Stimulated activated CD4-positive, alpha-beta T cell treated with anti-CD3 and anti-CD28 coated beads, Interleukin-1b, Interleukin-23, amount 100 ng/mL, for 1 hour (primary cell): ENCODE data around the gene MLLT3.

Experiments
- DNase-seq, 2 donors: peaks; one replicate each; pipeline ENCODE4 v3.0.0-alpha.2; 2020; ENCODE audit warnings: low read depth in 2 of 2

Gene MLLT3

DNA sequence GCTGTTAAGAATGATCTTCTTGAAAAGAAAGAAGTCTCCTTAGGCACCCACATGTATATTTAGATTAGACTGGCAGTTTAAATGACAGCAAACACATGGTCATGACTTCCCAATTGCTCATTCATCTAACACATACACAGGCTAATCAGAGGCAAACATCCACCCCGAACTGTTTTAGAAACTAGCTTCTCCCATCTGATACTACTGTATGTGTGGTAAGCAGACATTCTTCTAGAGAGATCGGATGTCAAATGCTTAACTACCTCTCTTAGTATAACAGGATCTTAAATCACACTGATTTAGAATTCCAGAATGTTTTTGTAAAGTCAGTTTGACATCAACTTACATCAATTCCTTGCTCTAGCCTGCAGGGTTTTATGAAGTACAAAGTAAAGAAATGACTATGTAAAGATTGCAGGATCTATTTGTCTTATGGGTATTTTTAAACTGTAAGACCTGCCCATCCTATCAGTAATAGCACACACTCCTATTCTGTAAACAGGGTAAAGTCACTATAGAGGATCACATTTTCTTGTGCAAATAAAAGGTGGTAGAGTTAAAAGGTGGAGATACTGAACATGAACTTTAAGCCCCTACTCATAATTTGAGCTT, 239.7 kb downstream of the MLLT3 start:
- DNase-seq: no peak

DNA sequence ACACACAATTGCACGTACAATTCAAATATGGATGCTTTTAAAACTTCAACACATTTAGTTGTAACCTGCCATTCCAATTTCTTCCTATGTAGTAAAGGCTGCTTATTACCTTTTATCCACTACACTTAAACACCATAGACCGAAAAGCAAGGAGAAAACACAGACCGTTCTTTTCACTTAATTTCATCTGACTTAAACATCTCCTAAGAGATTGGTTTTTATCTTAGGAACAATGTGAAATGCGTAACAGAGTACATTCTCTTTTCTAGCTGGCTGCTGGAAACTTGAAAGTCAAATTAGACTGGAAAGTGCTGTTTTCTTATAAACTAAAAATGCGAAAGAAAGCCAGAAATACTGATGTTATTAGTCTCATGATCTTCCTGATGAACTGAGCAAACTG, 241.8 kb downstream of the MLLT3 start:
- no peak for DNase-seq

DNA sequence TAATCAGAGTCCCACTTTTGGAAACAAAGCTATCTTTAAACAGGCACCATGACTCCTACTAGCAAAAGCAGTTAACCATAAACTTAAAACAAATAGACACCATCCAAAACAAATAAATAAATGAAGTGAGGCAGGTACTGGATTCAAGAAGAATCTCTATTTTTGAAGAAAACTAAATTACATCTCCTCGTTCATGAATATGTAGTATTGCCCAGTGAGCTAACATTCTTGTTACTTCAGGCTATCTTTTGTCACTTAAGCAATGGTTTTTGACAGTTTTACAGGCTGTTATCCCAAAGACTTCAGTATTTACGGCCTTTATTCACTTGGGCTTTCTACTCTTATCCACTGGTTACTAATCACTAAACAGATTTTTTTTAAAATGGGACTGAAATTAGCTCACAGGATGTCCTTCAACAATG, 242.5 kb downstream of the MLLT3 start:
- no peak for DNase-seq

- no peak for DNase-seq
These were observed 243.4 kb downstream of the MLLT3 start for GRCh38 chr9:20378851-20379250.

DNA sequence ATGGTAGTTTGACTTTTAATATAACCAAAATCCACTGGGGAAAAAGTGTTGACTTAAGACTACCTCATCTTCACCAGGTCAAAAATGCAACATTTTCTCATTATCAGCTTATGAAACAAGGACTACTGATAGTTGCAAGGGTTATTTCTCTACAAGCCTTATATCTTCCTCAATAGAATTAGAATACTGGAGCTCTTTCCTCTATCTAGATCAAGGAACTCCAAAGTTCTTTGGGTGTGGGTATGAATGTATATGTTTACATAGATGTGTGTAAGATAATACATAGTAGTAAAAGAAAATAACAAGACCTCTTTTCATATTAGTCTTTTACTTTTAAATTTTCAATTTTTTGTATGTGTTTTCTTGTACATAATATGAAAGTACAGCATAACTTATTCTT, 244.5 kb downstream of the MLLT3 start:
- no peak for DNase-seq

GRCh38 chr9:20376731-20377375, 245.4 kb downstream of the MLLT3 start:
- no peak for DNase-seq

DNA sequence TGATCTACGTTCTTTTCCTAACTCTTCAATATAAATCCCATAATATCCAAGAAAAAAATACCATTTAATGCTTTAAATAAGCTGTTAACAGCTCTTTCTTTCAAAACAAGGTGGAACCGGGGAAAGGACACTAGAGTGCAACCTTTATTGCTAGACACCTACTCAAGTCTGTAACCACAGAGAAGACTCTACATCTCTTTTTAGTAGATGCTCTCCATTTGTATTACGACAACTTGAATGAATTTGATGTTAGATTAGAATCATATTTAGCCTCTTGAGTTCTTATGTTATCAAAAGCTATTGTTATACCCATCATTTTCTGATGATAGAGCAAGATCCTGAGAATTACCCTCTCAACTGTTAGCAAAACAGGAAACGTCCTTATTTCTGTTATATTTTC, 246.3 kb downstream of the MLLT3 start:
- no peak for DNase-seq

DNA sequence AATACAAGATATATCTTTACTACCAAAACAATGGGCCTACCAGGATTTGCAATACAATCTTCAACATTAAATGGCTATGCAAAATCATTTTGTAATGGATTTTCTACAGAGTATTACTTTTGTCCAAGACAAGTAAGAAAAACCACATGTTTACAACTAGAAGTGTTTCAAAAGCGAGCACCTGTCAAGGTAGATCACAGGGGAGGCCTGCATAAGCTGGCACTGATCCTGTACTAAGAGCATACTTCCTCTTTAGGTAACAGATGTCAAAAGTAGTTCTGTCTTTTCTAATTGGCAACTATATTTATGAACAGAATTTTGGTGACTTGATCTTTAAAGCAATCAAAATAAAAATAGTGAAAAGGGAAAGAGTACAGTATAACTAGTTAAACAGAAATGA, 249.0 kb downstream of the MLLT3 start:
- DNase-seq: no peak

GRCh38 chr9:20369391-20369790, 252.9 kb downstream of the MLLT3 start:
- no peak for DNase-seq

DNA sequence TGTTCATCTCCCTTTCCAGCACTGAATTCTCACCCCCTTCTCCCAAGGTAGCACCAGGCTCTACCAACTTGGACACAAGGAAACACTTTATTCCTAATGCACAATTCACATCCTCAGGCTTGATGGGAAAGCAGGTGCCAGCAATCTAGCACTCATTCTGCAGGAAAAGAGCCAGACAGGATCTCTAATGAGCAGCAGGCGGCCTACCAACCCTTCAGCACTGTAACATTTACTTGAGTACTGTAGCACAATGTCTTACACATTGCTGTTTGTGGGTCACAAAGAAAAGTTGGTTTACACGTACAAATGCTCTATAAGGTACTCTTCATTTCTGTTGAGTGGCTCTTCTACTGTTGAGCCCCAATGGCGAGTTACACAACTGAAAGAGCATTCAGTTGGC, 254.4 kb downstream of the MLLT3 start:
- DNase-seq: no peak

- no peak for DNase-seq
These were observed 257.3 kb downstream of the MLLT3 start for GRCh38 chr9:20364959-20365358.

GRCh38 chr9:20363233-20363632, 259.1 kb downstream of the MLLT3 start:
- no peak for DNase-seq

DNA sequence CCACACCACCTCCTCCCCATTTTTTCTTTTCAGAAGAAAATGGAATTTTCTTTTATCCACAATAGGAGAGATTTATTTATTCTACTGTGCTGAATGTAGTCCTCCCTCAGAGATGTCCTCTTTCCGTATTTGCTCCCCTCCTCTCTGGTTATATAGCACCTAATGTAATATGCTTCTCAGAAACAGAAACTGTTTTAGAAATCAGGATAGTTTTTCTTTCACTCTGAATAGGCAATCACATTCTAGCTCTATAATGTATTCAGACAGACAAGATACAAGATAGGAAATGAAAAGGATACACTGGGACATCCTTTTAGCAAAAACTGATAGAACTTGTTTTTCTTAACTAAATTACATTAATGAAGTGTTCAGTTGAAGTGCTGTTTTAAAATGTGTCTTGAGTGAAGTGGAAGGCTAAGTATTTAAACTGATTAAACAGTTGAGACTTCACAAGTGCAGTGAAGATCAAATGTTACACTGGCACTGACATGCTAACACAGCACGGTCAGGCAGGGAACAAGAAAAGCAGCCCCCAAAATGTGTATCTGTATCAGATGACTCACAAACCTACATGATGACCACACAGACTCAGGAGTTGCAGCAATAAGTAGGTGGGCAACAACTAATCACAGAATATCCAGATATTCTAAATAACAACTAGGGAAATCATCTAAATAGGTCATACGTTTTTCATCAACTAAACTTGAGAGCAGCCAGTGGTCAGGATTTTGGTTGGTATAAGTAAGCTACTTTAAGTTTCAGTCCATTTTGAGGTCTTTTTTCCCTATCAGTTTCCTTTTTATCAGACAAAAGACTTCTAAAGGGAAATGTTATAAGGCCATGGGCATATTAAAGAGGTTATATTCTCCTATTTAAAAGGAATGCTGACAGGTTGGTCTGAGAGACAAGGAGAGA, 260.4 kb downstream of the MLLT3 start:
- DNase-seq: no peak

- DNase-seq: no peak
These were observed 261.1 kb downstream of the MLLT3 start for GRCh38 chr9:20361229-20361628.

GRCh38 chr9:20358207-20358606, 264.1 kb downstream of the MLLT3 start:
- no peak for DNase-seq

DNA sequence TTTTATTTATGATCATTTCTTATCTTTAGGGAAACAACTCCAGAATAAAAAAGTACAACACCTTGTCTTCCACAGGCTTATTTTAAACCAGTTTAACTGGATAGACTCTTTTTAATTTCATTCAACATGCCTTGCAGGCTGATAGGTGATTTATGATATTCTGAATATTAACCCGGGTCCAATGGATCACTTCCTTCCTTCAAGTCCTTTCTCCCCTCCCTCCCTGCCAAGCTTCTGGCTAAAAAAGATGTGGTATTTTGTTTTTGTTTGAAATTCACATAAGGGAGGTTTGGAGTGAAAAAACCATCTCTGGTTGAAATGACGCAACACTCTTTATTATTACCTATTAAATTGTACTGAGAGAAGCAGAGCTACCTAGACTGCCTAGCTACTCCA, 265.3 kb downstream of the MLLT3 start:
- DNase-seq: no peak

- peak; percentile 8 to 16 for DNase-seq
These were observed 265.8 kb downstream of the MLLT3 start for GRCh38 chr9:20356403-20357036.

DNA sequence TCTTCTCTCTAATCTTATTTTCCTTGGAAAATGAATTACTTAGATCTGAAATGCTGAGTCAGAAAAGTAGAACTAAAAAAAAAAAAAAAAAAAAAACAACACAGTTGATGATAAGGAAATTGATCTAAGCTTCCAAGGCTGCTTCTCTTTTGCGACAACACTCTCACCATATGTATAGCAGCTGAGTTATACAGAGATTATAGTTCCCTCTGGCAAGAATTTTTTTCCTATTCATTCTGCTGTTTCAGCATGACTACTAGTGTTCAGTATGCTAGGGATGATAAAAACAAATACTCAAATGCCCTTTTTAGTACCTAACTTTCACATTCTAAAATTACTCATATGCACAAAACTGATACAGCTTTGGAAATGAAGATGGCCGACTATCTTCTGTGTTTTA, 267.3 kb downstream of the MLLT3 start:
- DNase-seq: no peak

- no peak for DNase-seq
These were observed 268.2 kb downstream of the MLLT3 start for GRCh38 chr9:20353931-20354652.

- DNase-seq: no peak
These were observed 268.8 kb downstream of the MLLT3 start for GRCh38 chr9:20353524-20353923.

- no peak for DNase-seq
These were observed 269.7 kb downstream of the MLLT3 start for GRCh38 chr9:20352591-20352990.

DNA sequence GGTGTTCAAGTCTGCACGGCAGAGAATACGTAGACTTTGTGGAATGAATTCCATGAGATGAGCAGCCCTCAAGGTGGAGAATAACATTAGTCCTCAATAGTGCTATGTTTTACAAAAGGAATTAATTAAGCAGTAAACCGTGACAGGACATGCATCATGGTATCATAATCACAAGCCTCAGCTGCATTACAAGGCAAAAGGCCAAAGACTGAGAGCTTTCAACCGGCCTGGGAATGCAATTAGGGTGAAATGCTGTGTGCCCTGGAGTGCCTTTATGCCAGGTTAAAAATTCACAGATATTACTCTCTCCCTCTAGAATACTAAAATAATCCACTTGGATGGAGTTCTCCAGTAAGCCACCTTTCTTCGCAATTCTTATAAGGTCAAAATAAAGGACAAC, 270.6 kb downstream of the MLLT3 start:
- DNase-seq: no peak
